ENCODE measurements around the gene PXDC1. TPM values are rescaled to one million over a fixed set of nuclear protein-coding genes. Genes with fewer than 3 reads are reported as not detected.

Gene PXDC1
- total and polyA plus RNA-seq, 4 donors, result 21.0 to 53.8 (median 43.3) TPM

GRCh38 chr6:3719462-3720308, 31.8 kb downstream of the PXDC1 start:
- TF ChIP-seq CTCF (IDR thresholded peaks at IDR 0.05; ENCODE audit: control extremely low read depth, extremely low read depth), result no peak
- no peaks in the 10 kb centered on the region for H3K9me3 ChIP-seq (ENCODE audit: control insufficient read depth in 4 of 4, insufficient read depth in 3 of 4, low read length in 3 of 4)
- no peaks in the 10 kb centered on the region for H3K27me3 ChIP-seq (ENCODE audit: control insufficient read depth in 3 of 3, insufficient read depth in 3 of 3, low read length in 2 of 3)
- H3K4me1 ChIP-seq (ENCODE audit: control insufficient read depth in 5 of 5, insufficient read depth in 5 of 5, low read length in 5 of 5), result peaks cover 0 to 7% (median 6%) of the 10 kb centered on the region in 5 donors
- H3K9ac ChIP-seq (ENCODE audit: insufficient read depth in 1 of 2, low read length in 2 of 2), result no peak overlapping the region
- H3K36me3 ChIP-seq (ENCODE audit: control insufficient read depth in 4 of 4, insufficient read depth in 4 of 4, low read length in 4 of 4), result peaks cover 0 to 21% (median 8%) of the 10 kb centered on the region in 4 donors
- DNase-seq, result no peak
- no peak overlapping the region for H3K4me3 ChIP-seq
- 66 to 75% methylated on average over 22 of the region's 22 CpGs for WGBS, 2 donors
- ATAC-seq (ENCODE audit: insufficient read depth, low FRiP score), result no peak
- no peak overlapping the region for H3K27ac ChIP-seq (ENCODE audit: low read depth in 1 of 2, low read length in 1 of 2)

- ATAC-seq (ENCODE audit: insufficient read depth, low FRiP score), result no peak
- no peak for DNase-seq
Observed at GRCh38 chr6:3718407-3718806, 33.1 kb downstream of the PXDC1 start.

GRCh38 chr6:3715285-3715684, 36.2 kb downstream of the PXDC1 start:
- ATAC-seq (ENCODE audit: insufficient read depth, low FRiP score) (no peak), DNase-seq (no peak)
- H3K9ac ChIP-seq (ENCODE audit: insufficient read depth in 1 of 2, low read length in 2 of 2), result no peak overlapping the region
- 0 to 36% methylated on average over 1 of the region's 1 CpG for WGBS, 2 donors
- peaks cover 0 to 1% (median 0%) of the 10 kb centered on the region in 4 donors for H3K9me3 ChIP-seq (ENCODE audit: control insufficient read depth in 4 of 4, insufficient read depth in 3 of 4, low read length in 3 of 4)
- no peaks in the 10 kb centered on the region for H3K27me3 ChIP-seq (ENCODE audit: control insufficient read depth in 3 of 3, insufficient read depth in 3 of 3, low read length in 2 of 3)
- H3K4me1 ChIP-seq (ENCODE audit: control insufficient read depth in 5 of 5, insufficient read depth in 5 of 5, low read length in 5 of 5), result peaks cover 0 to 5% (median 0%) of the 10 kb centered on the region in 5 donors
- TF ChIP-seq CTCF (IDR thresholded peaks at IDR 0.05; ENCODE audit: control extremely low read depth, extremely low read depth), result no peak
- H3K27ac ChIP-seq (ENCODE audit: low read depth in 1 of 2, low read length in 1 of 2), result no peak overlapping the region
- no peak overlapping the region for H3K4me3 ChIP-seq
- peaks cover 0 to 3% (median 0%) of the 10 kb centered on the region in 4 donors for H3K36me3 ChIP-seq (ENCODE audit: control insufficient read depth in 4 of 4, insufficient read depth in 4 of 4, low read length in 4 of 4)

More at GRCh38 chr6:3718407-3718806, 33.1 kb downstream of the PXDC1 start:
- Histone ChIP-seq H3K9ac (ENCODE audit: insufficient read depth in 1 of 2, low read length in 2 of 2) (no peak overlapping the region), H3K4me1 (ENCODE audit: control insufficient read depth in 5 of 5, insufficient read depth in 5 of 5, low read length in 5 of 5) (peaks cover 0 to 7% (median 6%) of the 10 kb centered on the region in 5 donors), H3K27me3 (ENCODE audit: control insufficient read depth in 3 of 3, insufficient read depth in 3 of 3, low read length in 2 of 3) (no peaks in the 10 kb centered on the region), H3K9me3 (ENCODE audit: control insufficient read depth in 4 of 4, insufficient read depth in 3 of 4, low read length in 3 of 4) (peaks cover 0 to 1% (median 0%) of the 10 kb centered on the region in 4 donors), H3K36me3 (ENCODE audit: control insufficient read depth in 4 of 4, insufficient read depth in 4 of 4, low read length in 4 of 4) (peaks cover 0 to 11% (median 5%) of the 10 kb centered on the region in 4 donors), H3K27ac (ENCODE audit: low read depth in 1 of 2, low read length in 1 of 2) (no peak overlapping the region), H3K4me3 (no peak overlapping the region)
- no peak for TF ChIP-seq CTCF (IDR thresholded peaks at IDR 0.05; ENCODE audit: control extremely low read depth, extremely low read depth)
- WGBS, 2 donors, result 83 to 90% methylated on average over 5 of the region's 5 CpGs

Data from lung (tissue), 12 donors.